GM21723 (cell line): ENCODE results near the gene TOR1A.

ENCODE experiments used
- ATAC-seq: cut with Tn5 transposase; IDR thresholded peaks from one replicate; pipeline ENCODE4 v1.9.1; 2021; ENCODE audit warnings: mild to moderate bottlenecking, moderate library complexity; ENCODE audit not compliant: unreplicated experiment

Gene TOR1A

GRCh38 chr9:129853614-129854013 is 29.7 kb upstream of the TOR1A start:
- no peak for ATAC-seq

GRCh38 chr9:129852579-129852978 is 28.6 kb upstream of the TOR1A start:
- ATAC-seq, result no peak

- ATAC-seq, result no peak
These were observed 27.9 kb upstream of the TOR1A start for GRCh38 chr9:129851821-129852220.

GRCh38 chr9:129850821-129851550 is 27.1 kb upstream of the TOR1A start:
- ATAC-seq, result no peak

- ATAC-seq, result no peak
These were observed 26.0 kb upstream of the TOR1A start for GRCh38 chr9:129849901-129850300.

- ATAC-seq, result no peak
These were observed 24.9 kb upstream of the TOR1A start for GRCh38 chr9:129848712-129849441.

- ATAC-seq, result no peak
These were observed 21.4 kb upstream of the TOR1A start for GRCh38 chr9:129845373-129845772.

- ATAC-seq, result no peak
These were observed 17.1 kb upstream of the TOR1A start for GRCh38 chr9:129841071-129841470.

GRCh38 chr9:129840034-129840433 is 16.1 kb upstream of the TOR1A start:
- no peak for ATAC-seq

GRCh38 chr9:129839324-129840023 is 15.5 kb upstream of the TOR1A start:
- no peak for ATAC-seq

- ATAC-seq, result no peak
These were observed 14.8 kb upstream of the TOR1A start for GRCh38 chr9:129838707-129839259.

- ATAC-seq, result no peak
These were observed 12.5 kb upstream of the TOR1A start for GRCh38 chr9:129836311-129837007.

- ATAC-seq, result no peak
These were observed 11.9 kb upstream of the TOR1A start for GRCh38 chr9:129835860-129836223.

GRCh38 chr9:129835128-129835859 is 11.4 kb upstream of the TOR1A start, which contains the start of the genes C9orf78 and USP20:
Gene C9orf78, minus strand, starts transcription at chr9:129835275. Its CDS starts 54 bp downstream, at chr9:129835221.
Gene USP20, plus strand, starts transcription at chr9:129835458. Its CDS starts 17,098 bp downstream, at chr9:129852556.
- peak; percentile 87 for ATAC-seq

- ATAC-seq, result peak; percentile 25
These were observed 10.7 kb upstream of the TOR1A start for GRCh38 chr9:129834489-129835127.

- ATAC-seq, result no peak
These were observed 9.0 kb upstream of the TOR1A start for GRCh38 chr9:129832982-129833381.

GRCh38 chr9:129828969-129829368 is 5.0 kb upstream of the TOR1A start:
- no peak for ATAC-seq

GRCh38 chr9:129828051-129828450 is 4.1 kb upstream of the TOR1A start:
- ATAC-seq, result no peak

GRCh38 chr9:129826759-129827158 is 2.8 kb upstream of the TOR1A start:
- ATAC-seq, result no peak

- ATAC-seq, result no peak
These were observed 2.4 kb upstream of the TOR1A start for GRCh38 chr9:129826344-129826743.
